Astrocyte (in vitro differentiated cells and primary cell): ENCODE measurements around the gene GNAQ.

Experiments
- EZH2 ChIP-seq: IDR thresholded peaks from 2 replicates; pipeline ENCODE4 v1.6.1; 2012; ENCODE audit warnings: mild to moderate bottlenecking, low read length, inconsistent platforms; ENCODE audit not compliant: insufficient read depth
- TF ChIP-seq, protein P1 (sequence below): IDR thresholded peaks from 2 replicates; pipeline ENCODE4 v1.5.1; 2011; ENCODE audit warnings: low read depth, mild to moderate bottlenecking, inconsistent platforms, low read length, moderate library complexity; ENCODE audit not compliant: insufficient read depth

DNA sequence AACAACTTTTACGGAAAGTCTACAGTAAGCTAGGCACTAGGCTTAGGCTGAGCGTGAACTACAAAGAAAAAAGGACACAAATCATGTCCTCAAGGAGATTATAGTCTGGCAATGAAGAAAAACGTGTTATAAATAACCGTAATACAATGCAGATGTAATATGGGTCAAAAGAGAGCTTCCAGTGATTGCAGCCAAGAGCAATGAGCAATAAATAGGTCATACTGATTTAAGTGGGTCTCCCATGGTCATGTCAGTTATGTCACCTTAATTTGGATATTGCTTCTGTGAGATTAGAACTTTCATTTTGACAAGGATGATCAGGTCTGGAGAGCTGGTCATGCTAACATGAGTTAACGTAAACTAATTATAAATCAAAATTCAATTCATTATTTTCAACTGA lies 224.9 kb downstream of the GNAQ start:
- TF ChIP-seq, protein P1, sequence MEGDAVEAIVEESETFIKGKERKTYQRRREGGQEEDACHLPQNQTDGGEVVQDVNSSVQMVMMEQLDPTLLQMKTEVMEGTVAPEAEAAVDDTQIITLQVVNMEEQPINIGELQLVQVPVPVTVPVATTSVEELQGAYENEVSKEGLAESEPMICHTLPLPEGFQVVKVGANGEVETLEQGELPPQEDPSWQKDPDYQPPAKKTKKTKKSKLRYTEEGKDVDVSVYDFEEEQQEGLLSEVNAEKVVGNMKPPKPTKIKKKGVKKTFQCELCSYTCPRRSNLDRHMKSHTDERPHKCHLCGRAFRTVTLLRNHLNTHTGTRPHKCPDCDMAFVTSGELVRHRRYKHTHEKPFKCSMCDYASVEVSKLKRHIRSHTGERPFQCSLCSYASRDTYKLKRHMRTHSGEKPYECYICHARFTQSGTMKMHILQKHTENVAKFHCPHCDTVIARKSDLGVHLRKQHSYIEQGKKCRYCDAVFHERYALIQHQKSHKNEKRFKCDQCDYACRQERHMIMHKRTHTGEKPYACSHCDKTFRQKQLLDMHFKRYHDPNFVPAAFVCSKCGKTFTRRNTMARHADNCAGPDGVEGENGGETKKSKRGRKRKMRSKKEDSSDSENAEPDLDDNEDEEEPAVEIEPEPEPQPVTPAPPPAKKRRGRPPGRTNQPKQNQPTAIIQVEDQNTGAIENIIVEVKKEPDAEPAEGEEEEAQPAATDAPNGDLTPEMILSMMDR = no peak
- no peak for TF ChIP-seq EZH2
